Measurements from ENCODE around the gene CFAP54. TPM values are rescaled to one million over a fixed set of nuclear protein-coding genes. Genes with fewer than 3 reads are reported as not detected.
"Not testable (repeated sequence)": the region's sequence is repeated elsewhere in the genome, so short reads cannot be mapped to it uniquely, and the experiment has no call there.

The CFAP54 gene
- total and polyA plus RNA-seq, 2 donors from 2014 or later: 0.13 to 6.6 TPM

- no peak for DNase-seq
- TF ChIP-seq CTCF (IDR thresholded peaks at IDR 0.05; ENCODE audit: borderline replicate concordance, extremely low read depth, insufficient read depth): no peak
- FAIRE-seq: no peak
- no peaks in the 10 kb centered on the region for H3K4me1 ChIP-seq (ENCODE audit: control insufficient read depth in 2 of 3, insufficient read depth in 2 of 3, low read depth in 1 of 3, low read length in 3 of 3)
- no peaks in the 10 kb centered on the region for H3K36me3 ChIP-seq (ENCODE audit: control insufficient read depth in 2 of 3, insufficient read depth in 3 of 3, low read length in 3 of 3)
- H3K9me3 ChIP-seq (ENCODE audit: control insufficient read depth in 2 of 3, insufficient read depth in 1 of 3, low read length in 3 of 3): no peaks in the 10 kb centered on the region
- no peak overlapping the region for H3K27ac ChIP-seq (ENCODE audit: low read depth in 2 of 2, low read length in 2 of 2)
- no peak overlapping the region for H3K9ac ChIP-seq (ENCODE audit: low read length in 3 of 3)
- intact Hi-C loops (cut with DNase I): no loop called here
- no peak overlapping the region for H3K4me3 ChIP-seq (ENCODE audit: low read length in 3 of 3)
- no peaks in the 10 kb centered on the region for H3K27me3 ChIP-seq (ENCODE audit: control insufficient read depth, insufficient read depth, low read length)
Observed at GRCh38 chr12:96652870-96653269, 163.5 kb downstream of the CFAP54 start.

- intact Hi-C loops (cut with DNase I): no loop called here
- no peak overlapping the region for H3K4me3 ChIP-seq (ENCODE audit: low read length in 3 of 3)
- no peaks in the 10 kb centered on the region for H3K4me1 ChIP-seq (ENCODE audit: control insufficient read depth in 2 of 3, insufficient read depth in 2 of 3, low read depth in 1 of 3, low read length in 3 of 3)
- no peak for FAIRE-seq
- no peaks in the 10 kb centered on the region for H3K36me3 ChIP-seq (ENCODE audit: control insufficient read depth in 2 of 3, insufficient read depth in 3 of 3, low read length in 3 of 3)
- no peak overlapping the region for H3K27ac ChIP-seq (ENCODE audit: low read depth in 2 of 2, low read length in 2 of 2)
- no peak for TF ChIP-seq CTCF (IDR thresholded peaks at IDR 0.05; ENCODE audit: borderline replicate concordance, extremely low read depth, insufficient read depth)
- H3K9me3 ChIP-seq (ENCODE audit: control insufficient read depth in 2 of 3, insufficient read depth in 1 of 3, low read length in 3 of 3): no peaks in the 10 kb centered on the region
- no peak overlapping the region for H3K9ac ChIP-seq (ENCODE audit: low read length in 3 of 3)
- H3K27me3 ChIP-seq (ENCODE audit: control insufficient read depth, insufficient read depth, low read length): no peaks in the 10 kb centered on the region
- DNase-seq: no peak
Observed at GRCh38 chr12:96658075-96658474, 168.7 kb downstream of the CFAP54 start.

GRCh38 chr12:96669786-96670185, 180.4 kb downstream of the CFAP54 start:
- intact Hi-C loops (cut with DNase I): no loop called here
- H3K9me3 ChIP-seq (ENCODE audit: control insufficient read depth in 2 of 3, insufficient read depth in 1 of 3, low read length in 3 of 3): peaks cover 0 to 4% (median 0%) of the 10 kb centered on the region in 3 donors
- no peak overlapping the region for H3K9ac ChIP-seq (ENCODE audit: low read length in 3 of 3)
- H3K4me1 ChIP-seq (ENCODE audit: control insufficient read depth in 2 of 3, insufficient read depth in 2 of 3, low read depth in 1 of 3, low read length in 3 of 3): no peaks in the 10 kb centered on the region
- H3K36me3 ChIP-seq (ENCODE audit: control insufficient read depth in 2 of 3, insufficient read depth in 3 of 3, low read length in 3 of 3): no peaks in the 10 kb centered on the region
- DNase-seq (no peak), FAIRE-seq (no peak)
- no peak for TF ChIP-seq CTCF (IDR thresholded peaks at IDR 0.05; ENCODE audit: borderline replicate concordance, extremely low read depth, insufficient read depth)
- H3K4me3 ChIP-seq (ENCODE audit: low read length in 3 of 3): no peak overlapping the region
- no peak overlapping the region for H3K27ac ChIP-seq (ENCODE audit: low read depth in 2 of 2, low read length in 2 of 2)
- no peaks in the 10 kb centered on the region for H3K27me3 ChIP-seq (ENCODE audit: control insufficient read depth, insufficient read depth, low read length)

- peaks cover 0 to 2% (median 0%) of the 10 kb centered on the region in 3 donors for H3K9me3 ChIP-seq (ENCODE audit: control insufficient read depth in 2 of 3, insufficient read depth in 1 of 3, low read length in 3 of 3)
- H3K27me3 ChIP-seq (ENCODE audit: control insufficient read depth, insufficient read depth, low read length): no peaks in the 10 kb centered on the region
- H3K36me3 ChIP-seq (ENCODE audit: control insufficient read depth in 2 of 3, insufficient read depth in 3 of 3, low read length in 3 of 3): no peaks in the 10 kb centered on the region
- FAIRE-seq (no peak), DNase-seq (no peak)
- H3K4me1 ChIP-seq (ENCODE audit: control insufficient read depth in 2 of 3, insufficient read depth in 2 of 3, low read depth in 1 of 3, low read length in 3 of 3): no peaks in the 10 kb centered on the region
- no peak overlapping the region for H3K27ac ChIP-seq (ENCODE audit: low read depth in 2 of 2, low read length in 2 of 2)
- H3K9ac ChIP-seq (ENCODE audit: low read length in 3 of 3): no peak overlapping the region
- intact Hi-C loops (cut with DNase I): no loop called here
- H3K4me3 ChIP-seq (ENCODE audit: low read length in 3 of 3): no peak overlapping the region
- TF ChIP-seq CTCF (IDR thresholded peaks at IDR 0.05; ENCODE audit: borderline replicate concordance, extremely low read depth, insufficient read depth): no peak
Observed at GRCh38 chr12:96670334-96670899, 181.0 kb downstream of the CFAP54 start.

- FAIRE-seq; H3K9me3 ChIP-seq (ENCODE audit: control insufficient read depth in 2 of 3, insufficient read depth in 1 of 3, low read length in 3 of 3); H3K4me1 ChIP-seq (ENCODE audit: control insufficient read depth in 2 of 3, insufficient read depth in 2 of 3, low read depth in 1 of 3, low read length in 3 of 3); H3K36me3 ChIP-seq (ENCODE audit: control insufficient read depth in 2 of 3, insufficient read depth in 3 of 3, low read length in 3 of 3); H3K4me3 ChIP-seq (ENCODE audit: low read length in 3 of 3); intact Hi-C loops (cut with DNase I); H3K9ac ChIP-seq (ENCODE audit: low read length in 3 of 3); H3K27me3 ChIP-seq (ENCODE audit: control insufficient read depth, insufficient read depth, low read length); DNase-seq; H3K27ac ChIP-seq (ENCODE audit: low read depth in 2 of 2, low read length in 2 of 2): not testable (repeated sequence)
Observed at GRCh38 chr12:96675519-96675918, 186.1 kb downstream of the CFAP54 start.

Data from kidney (tissue), 14 donors.